22Rv1 (cell line): Measurements from ENCODE around the gene KCNK10.

Experiments used
- ZFX ChIP-seq: fragments of 450-650 bp; IDR thresholded peaks from 2 replicates; pipeline ENCODE4 v1.6.1; 2017; ENCODE audit warnings: antibody characterized with exemption, borderline replicate concordance
- TF ChIP-seq, protein P1 (sequence below): fragments of 450-650 bp; IDR thresholded peaks from 2 replicates; pipeline ENCODE4 v1.5.1; 2017; ENCODE audit warnings: mild to moderate bottlenecking

DNA sequence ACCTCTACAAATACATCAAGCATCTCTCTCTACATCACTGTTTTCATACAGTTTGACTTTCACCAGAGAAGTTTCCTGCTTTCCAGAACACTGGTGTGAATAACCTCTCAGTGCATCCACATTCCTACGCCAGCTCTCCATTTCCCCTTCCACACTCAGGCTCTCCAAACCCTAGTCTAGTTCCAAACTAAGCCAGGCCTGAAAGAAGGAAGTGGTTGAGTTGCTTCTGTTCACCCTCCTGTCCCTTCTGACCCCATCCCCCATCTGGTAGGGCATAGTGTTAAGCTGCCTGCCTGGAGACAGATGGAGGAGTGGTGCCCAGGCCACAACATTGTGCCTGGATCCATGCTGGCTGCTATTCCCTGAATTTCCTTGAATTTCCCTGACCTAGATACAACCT lies 185.7 kb downstream of the KCNK10 start:
- TF ChIP-seq, protein P1, sequence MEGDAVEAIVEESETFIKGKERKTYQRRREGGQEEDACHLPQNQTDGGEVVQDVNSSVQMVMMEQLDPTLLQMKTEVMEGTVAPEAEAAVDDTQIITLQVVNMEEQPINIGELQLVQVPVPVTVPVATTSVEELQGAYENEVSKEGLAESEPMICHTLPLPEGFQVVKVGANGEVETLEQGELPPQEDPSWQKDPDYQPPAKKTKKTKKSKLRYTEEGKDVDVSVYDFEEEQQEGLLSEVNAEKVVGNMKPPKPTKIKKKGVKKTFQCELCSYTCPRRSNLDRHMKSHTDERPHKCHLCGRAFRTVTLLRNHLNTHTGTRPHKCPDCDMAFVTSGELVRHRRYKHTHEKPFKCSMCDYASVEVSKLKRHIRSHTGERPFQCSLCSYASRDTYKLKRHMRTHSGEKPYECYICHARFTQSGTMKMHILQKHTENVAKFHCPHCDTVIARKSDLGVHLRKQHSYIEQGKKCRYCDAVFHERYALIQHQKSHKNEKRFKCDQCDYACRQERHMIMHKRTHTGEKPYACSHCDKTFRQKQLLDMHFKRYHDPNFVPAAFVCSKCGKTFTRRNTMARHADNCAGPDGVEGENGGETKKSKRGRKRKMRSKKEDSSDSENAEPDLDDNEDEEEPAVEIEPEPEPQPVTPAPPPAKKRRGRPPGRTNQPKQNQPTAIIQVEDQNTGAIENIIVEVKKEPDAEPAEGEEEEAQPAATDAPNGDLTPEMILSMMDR: no peak
- TF ChIP-seq ZFX: no peak
